ENCODE results near the gene NINJ1. TPM values are rescaled to one million over a fixed set of nuclear protein-coding genes. Genes with fewer than 3 reads are reported as not detected.

Gene NINJ1
- total and polyA plus RNA-seq, 2 of the 8 experiments (the other 6 are each of a cell fraction or from before 2014, with no cell fraction given) = 28.2 to 65.6 TPM

- no peak for TF ChIP-seq RNF2 (IDR thresholded peaks at IDR 0.05; ENCODE audit: borderline replicate concordance, low read depth, low read length, missing control alignments, poor library complexity, severe bottlenecking)
- TF ChIP-seq, protein P1, sequence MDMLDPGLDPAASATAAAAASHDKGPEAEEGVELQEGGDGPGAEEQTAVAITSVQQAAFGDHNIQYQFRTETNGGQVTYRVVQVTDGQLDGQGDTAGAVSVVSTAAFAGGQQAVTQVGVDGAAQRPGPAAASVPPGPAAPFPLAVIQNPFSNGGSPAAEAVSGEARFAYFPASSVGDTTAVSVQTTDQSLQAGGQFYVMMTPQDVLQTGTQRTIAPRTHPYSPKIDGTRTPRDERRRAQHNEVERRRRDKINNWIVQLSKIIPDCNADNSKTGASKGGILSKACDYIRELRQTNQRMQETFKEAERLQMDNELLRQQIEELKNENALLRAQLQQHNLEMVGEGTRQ (IDR thresholded peaks at IDR 0.05; ENCODE audit: low read length) = no peak
These were observed 48.5 kb upstream of the NINJ1 start (continued) for GRCh38 chr9:93182572-93182971.

All from H1 (cell line).